ENCODE data around the gene ADCY3.

DNA sequence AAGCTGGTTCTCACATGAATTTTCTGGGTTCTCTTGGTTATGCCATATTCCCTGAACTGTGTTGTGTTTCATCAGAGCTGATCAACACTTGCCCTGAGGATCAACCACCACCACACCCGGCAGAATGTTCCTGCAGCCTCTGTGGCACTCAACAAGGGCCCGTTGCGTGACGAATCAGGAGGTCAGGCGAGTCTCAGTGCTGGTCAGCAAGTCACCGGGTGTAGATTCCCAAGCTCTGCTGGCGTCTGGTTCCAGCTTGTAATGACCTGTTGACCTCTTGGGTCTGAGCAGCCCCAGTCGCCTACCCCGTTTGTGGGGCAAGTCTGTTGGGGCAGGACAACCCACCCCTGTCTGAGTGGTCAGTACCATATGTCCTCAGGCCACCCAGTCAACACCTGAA, 46.0 kb downstream of the ADCY3 start:
- TF ChIP-seq, protein P1, sequence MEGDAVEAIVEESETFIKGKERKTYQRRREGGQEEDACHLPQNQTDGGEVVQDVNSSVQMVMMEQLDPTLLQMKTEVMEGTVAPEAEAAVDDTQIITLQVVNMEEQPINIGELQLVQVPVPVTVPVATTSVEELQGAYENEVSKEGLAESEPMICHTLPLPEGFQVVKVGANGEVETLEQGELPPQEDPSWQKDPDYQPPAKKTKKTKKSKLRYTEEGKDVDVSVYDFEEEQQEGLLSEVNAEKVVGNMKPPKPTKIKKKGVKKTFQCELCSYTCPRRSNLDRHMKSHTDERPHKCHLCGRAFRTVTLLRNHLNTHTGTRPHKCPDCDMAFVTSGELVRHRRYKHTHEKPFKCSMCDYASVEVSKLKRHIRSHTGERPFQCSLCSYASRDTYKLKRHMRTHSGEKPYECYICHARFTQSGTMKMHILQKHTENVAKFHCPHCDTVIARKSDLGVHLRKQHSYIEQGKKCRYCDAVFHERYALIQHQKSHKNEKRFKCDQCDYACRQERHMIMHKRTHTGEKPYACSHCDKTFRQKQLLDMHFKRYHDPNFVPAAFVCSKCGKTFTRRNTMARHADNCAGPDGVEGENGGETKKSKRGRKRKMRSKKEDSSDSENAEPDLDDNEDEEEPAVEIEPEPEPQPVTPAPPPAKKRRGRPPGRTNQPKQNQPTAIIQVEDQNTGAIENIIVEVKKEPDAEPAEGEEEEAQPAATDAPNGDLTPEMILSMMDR (conservative IDR thresholded peaks at IDR 0.05) = no peak
- TF ChIP-seq ZFX (IDR thresholded peaks at IDR 0.05) = no peak

Measured in C4-2B (cell line).